Measurements from ENCODE around the gene PSMD3. TPM values are rescaled to one million over a fixed set of nuclear protein-coding genes. Genes with fewer than 3 reads are reported as not detected.
A peak's percentile ranks its signal among the peaks of the same experiment; 100 is the strongest.

The PSMD3 gene
- total and polyA plus RNA-seq, 10 donors, result 35.6 to 70.6 (median 61.3) TPM

GRCh38 chr17:40014375-40014980 is 33.9 kb downstream of the PSMD3 start:
- Histone ChIP-seq H3K27me3 (replicated peaks in 1 of 7) (peaks cover 0 to 6% (median 0%) of the 10 kb centered on the region in 7 donors), H3K4me3 (no peak overlapping the region), H3K36me3 (peaks cover 0 to 19% (median 4%) of the 10 kb centered on the region in 6 donors), H3K9me3 (no peaks in the 10 kb centered on the region), H3K4me1 (peaks cover 14 to 63% (median 44%) of the 10 kb centered on the region in 6 donors), H3K27ac (peak overlapping the region; percentile 23 to 73 (median 50))
- WGBS, 5 donors, result 39 to 71% (median 57%) methylated on average over 12 to 18 of the region's 18 CpGs
- intact Hi-C loops (cut with DNase I; ENCODE audit: low total_unique reads), result no loop called here
- DNase-seq, result no peak
- TF ChIP-seq POLR2A (IDR thresholded peaks at IDR 0.05), result no peak
- no peak for TF ChIP-seq CTCF (IDR thresholded peaks at IDR 0.05 in 8 of 11, conservative IDR thresholded peaks at IDR 0.05 in 3 of 11)
- no peak for TF ChIP-seq POLR2AphosphoS5 (IDR thresholded peaks at IDR 0.05)

GRCh38 chr17:40015005-40015997 is 34.7 kb downstream of the PSMD3 start, which contains the start of gene CSF3:
Gene CSF3, plus strand, starts transcription at chr17:40015440. Its CDS starts 35 bp downstream, at chr17:40015475.
- no peaks in the 10 kb centered on the region for H3K9me3 ChIP-seq
- peak within 1 kb of the TSS; percentile 23 to 73 (median 50) for H3K27ac ChIP-seq
- peaks cover 0 to 28% (median 12%) of the 10 kb centered on the region in 6 donors for H3K36me3 ChIP-seq
- 39 to 51% (median 46%) methylated on average over 16 to 20 of the region's 20 CpGs for WGBS, 5 donors
- H3K27me3 ChIP-seq (replicated peaks in 1 of 7), result peaks cover 0 to 6% (median 0%) of the 10 kb centered on the region in 7 donors
- H3K4me3 ChIP-seq, result peak within 1 kb of the TSS in 2 of 8 donors; percentile 6 to 8
- H3K4me1 ChIP-seq, result peaks cover 14 to 71% (median 48%) of the 10 kb centered on the region in 6 donors
- DNase-seq, result no peak
- TF ChIP-seq CTCF (IDR thresholded peaks at IDR 0.05 in 8 of 11, conservative IDR thresholded peaks at IDR 0.05 in 3 of 11) (no peak), POLR2AphosphoS5 (IDR thresholded peaks at IDR 0.05) (peak; percentile 10 to 69 (median 66))
- intact Hi-C loops (cut with DNase I; ENCODE audit: low total_unique reads), result no loop called here

GRCh38 chr17:40015998-40016985 is 35.7 kb downstream of the PSMD3 start:
- Histone ChIP-seq H3K27me3 (replicated peaks in 1 of 7) (peaks cover 0 to 6% (median 0%) of the 10 kb centered on the region in 7 donors), H3K27ac (peak overlapping the region in 4 of 8 donors; percentile 44 to 73 (median 60)), H3K36me3 (peaks cover 0 to 38% (median 18%) of the 10 kb centered on the region in 6 donors), H3K9me3 (no peaks in the 10 kb centered on the region), H3K4me1 (peaks cover 14 to 81% (median 53%) of the 10 kb centered on the region in 6 donors), H3K4me3 (peak overlapping the region in 2 of 8 donors; percentile 6 to 8)
- intact Hi-C loops (cut with DNase I; ENCODE audit: low total_unique reads), result no loop called here
- DNase-seq, result no peak
- TF ChIP-seq CTCF (IDR thresholded peaks at IDR 0.05 in 8 of 11, conservative IDR thresholded peaks at IDR 0.05 in 3 of 11), result no peak
- TF ChIP-seq POLR2AphosphoS5 (IDR thresholded peaks at IDR 0.05), result no peak
- no peak for TF ChIP-seq POLR2A (IDR thresholded peaks at IDR 0.05)
- 68 to 89% (median 75%) methylated on average over 25 to 26 of the region's 26 CpGs for WGBS, 5 donors
